ENCODE results near the gene DENND6A. TPM values are rescaled to one million over a fixed set of nuclear protein-coding genes. Genes with fewer than 3 reads are reported as not detected.

Gene DENND6A
- total RNA-seq, 2 donors from 2014 or later: 34.0 to 42.0 TPM

GRCh38 chr3:57659004-57659673 is 33.7 kb downstream of the DENND6A start:
- no peak for ATAC-seq (ENCODE audit: insufficient number of reproducible peaks, low FRiP score, low read depth)
- no peaks in the 10 kb centered on the region for H3K9me3 ChIP-seq
- TF ChIP-seq, protein P1, sequence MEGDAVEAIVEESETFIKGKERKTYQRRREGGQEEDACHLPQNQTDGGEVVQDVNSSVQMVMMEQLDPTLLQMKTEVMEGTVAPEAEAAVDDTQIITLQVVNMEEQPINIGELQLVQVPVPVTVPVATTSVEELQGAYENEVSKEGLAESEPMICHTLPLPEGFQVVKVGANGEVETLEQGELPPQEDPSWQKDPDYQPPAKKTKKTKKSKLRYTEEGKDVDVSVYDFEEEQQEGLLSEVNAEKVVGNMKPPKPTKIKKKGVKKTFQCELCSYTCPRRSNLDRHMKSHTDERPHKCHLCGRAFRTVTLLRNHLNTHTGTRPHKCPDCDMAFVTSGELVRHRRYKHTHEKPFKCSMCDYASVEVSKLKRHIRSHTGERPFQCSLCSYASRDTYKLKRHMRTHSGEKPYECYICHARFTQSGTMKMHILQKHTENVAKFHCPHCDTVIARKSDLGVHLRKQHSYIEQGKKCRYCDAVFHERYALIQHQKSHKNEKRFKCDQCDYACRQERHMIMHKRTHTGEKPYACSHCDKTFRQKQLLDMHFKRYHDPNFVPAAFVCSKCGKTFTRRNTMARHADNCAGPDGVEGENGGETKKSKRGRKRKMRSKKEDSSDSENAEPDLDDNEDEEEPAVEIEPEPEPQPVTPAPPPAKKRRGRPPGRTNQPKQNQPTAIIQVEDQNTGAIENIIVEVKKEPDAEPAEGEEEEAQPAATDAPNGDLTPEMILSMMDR (IDR thresholded peaks at IDR 0.05): no peak
- H3K27me3 ChIP-seq (replicated peaks; ENCODE audit: insufficient read depth): no peaks in the 10 kb centered on the region
- H3K4me3 ChIP-seq: no peak overlapping the region
- no peak for DNase-seq (ENCODE audit: low spot score)
- no peak overlapping the region for H3K27ac ChIP-seq
- H3K36me3 ChIP-seq: peaks cover 30% of the 10 kb centered on the region
- no peaks in the 10 kb centered on the region for H3K4me1 ChIP-seq (ENCODE audit: control insufficient read depth in 1 of 2, low read depth in 2 of 2)

GRCh38 chr3:57658536-57658935 is 34.3 kb downstream of the DENND6A start:
- Histone ChIP-seq H3K4me3 (no peak overlapping the region), H3K36me3 (peaks cover 30% of the 10 kb centered on the region), H3K27me3 (replicated peaks; ENCODE audit: insufficient read depth) (no peaks in the 10 kb centered on the region), H3K9me3 (no peaks in the 10 kb centered on the region), H3K27ac (no peak overlapping the region), H3K4me1 (ENCODE audit: control insufficient read depth in 1 of 2, low read depth in 2 of 2) (no peaks in the 10 kb centered on the region)
- TF ChIP-seq, protein P1 (IDR thresholded peaks at IDR 0.05): no peak
- DNase-seq (ENCODE audit: low spot score) (no peak), ATAC-seq (ENCODE audit: insufficient number of reproducible peaks, low FRiP score, low read depth) (no peak)

DNA sequence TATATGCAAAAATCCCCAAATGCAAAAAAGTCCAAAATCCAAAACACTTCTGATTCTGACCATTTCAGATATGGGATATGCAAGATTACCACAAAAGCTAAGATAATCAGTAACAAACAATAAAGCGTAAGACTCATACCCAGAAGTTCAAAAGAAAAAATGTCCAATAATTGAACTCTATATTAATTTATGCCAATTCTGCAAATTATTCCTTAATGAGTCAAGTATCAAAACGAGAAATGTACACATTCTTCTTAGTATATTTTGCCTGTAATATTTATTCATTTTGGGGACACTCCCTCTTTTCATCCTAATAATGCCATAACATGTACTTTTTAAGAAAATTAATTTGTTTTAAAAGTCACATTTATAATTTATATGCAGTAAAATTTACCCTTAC is 37.1 kb downstream of the DENND6A start:
- ATAC-seq (ENCODE audit: insufficient number of reproducible peaks, low FRiP score, low read depth): no peak
- Histone ChIP-seq H3K9me3 (no peaks in the 10 kb centered on the region), H3K27ac (no peak overlapping the region), H3K4me1 (ENCODE audit: control insufficient read depth in 1 of 2, low read depth in 2 of 2) (no peaks in the 10 kb centered on the region), H3K4me3 (no peak overlapping the region), H3K36me3 (peaks cover 26% of the 10 kb centered on the region), H3K27me3 (replicated peaks; ENCODE audit: insufficient read depth) (no peaks in the 10 kb centered on the region)
- TF ChIP-seq, protein P1 (IDR thresholded peaks at IDR 0.05): no peak
- no peak for DNase-seq (ENCODE audit: low spot score)

DNA sequence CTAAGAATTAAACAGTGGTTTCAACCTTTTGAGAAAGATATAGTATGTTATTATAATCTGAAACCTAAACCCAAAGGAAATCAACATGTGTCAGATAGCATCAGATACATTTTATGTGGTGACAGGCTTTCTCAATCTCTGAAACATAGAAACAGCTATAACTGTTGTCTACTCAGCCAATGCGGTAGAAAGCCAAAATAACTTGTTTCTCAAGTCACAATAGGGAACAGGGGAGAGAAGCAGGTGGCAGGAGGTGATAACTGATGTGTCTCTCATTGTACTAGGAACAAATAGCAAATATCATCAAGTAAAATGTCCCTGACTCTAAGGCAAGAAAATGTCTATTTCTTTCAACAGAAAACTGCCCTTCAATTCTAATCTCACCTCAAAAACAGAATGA is 38.6 kb downstream of the DENND6A start:
- Histone ChIP-seq H3K36me3 (peaks cover 16% of the 10 kb centered on the region), H3K27ac (no peak overlapping the region), H3K27me3 (replicated peaks; ENCODE audit: insufficient read depth) (no peaks in the 10 kb centered on the region), H3K9me3 (no peaks in the 10 kb centered on the region), H3K4me3 (no peak overlapping the region), H3K4me1 (ENCODE audit: control insufficient read depth in 1 of 2, low read depth in 2 of 2) (no peaks in the 10 kb centered on the region)
- DNase-seq (ENCODE audit: low spot score) (no peak), ATAC-seq (ENCODE audit: insufficient number of reproducible peaks, low FRiP score, low read depth) (no peak)
- TF ChIP-seq, protein P1 (IDR thresholded peaks at IDR 0.05): no peak

GRCh38 chr3:57652203-57652602 is 40.7 kb downstream of the DENND6A start:
- peaks cover 2% of the 10 kb centered on the region for H3K9me3 ChIP-seq
- TF ChIP-seq, protein P1 (IDR thresholded peaks at IDR 0.05): no peak
- peaks cover 11% of the 10 kb centered on the region for H3K36me3 ChIP-seq
- DNase-seq (ENCODE audit: low spot score) (no peak), ATAC-seq (ENCODE audit: insufficient number of reproducible peaks, low FRiP score, low read depth) (no peak)
- no peak overlapping the region for H3K4me3 ChIP-seq
- H3K27ac ChIP-seq: no peak overlapping the region
- no peaks in the 10 kb centered on the region for H3K4me1 ChIP-seq (ENCODE audit: control insufficient read depth in 1 of 2, low read depth in 2 of 2)
- no peaks in the 10 kb centered on the region for H3K27me3 ChIP-seq (replicated peaks; ENCODE audit: insufficient read depth)
